ENCODE results near the gene CHD9.

CHD9 gene

DNA sequence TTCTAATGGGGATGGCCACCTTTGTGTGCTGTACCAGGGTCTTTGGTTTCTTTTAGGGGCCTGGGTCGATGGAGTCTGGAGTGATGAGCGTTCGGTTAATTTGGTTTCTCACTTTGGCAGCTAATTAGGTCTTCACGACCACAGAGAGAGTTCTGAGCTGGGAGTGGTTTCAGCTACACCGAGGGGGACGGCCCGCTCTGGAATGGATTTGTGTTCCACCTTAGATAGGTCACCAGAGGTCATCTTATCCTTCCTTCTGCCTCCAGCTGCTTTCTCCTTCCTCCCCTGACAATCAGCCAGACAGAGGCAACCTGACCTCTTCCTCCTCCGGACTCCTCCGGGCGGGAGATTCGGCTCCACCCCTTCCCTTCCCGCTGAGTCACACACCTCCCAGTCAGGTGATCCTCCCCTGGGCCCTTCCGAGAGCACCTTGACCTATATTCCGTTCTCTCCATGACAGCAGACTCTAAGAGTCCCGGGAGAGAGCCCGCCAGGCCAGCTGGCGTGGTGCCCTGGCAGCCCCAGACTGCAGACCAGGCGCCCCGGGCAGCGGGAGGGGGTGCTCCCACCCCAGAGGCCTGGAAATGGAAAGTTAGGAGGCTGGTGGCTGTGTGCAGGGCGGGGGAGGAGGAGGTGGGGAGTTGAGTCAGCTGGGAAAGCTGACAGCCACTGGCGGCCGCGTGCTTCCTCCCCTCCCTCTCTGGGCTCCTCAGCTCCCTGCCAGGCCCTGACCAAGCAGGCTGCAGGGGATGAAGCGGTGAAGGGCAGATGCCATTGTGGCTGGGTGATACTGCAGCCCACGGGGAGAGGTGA, 44.7 kb downstream of the CHD9 start:
- H3K4me3 ChIP-seq (ENCODE audit: low read depth, low read length): peak overlapping the region; percentile 37
- DNase-seq: peak; percentile 91
- no peak for TF ChIP-seq CTCF (IDR thresholded peaks at IDR 0.05; ENCODE audit: low read depth, low read length)
- H3K36me3 ChIP-seq: no peaks in the 10 kb centered on the region
- peak overlapping the region; percentile 86 for H3K27ac ChIP-seq
- no peaks in the 10 kb centered on the region for H3K9me3 ChIP-seq (ENCODE audit: severe bottlenecking)
- no peaks in the 10 kb centered on the region for H3K27me3 ChIP-seq (ENCODE audit: insufficient read depth, low read depth, severe bottlenecking)

- Histone ChIP-seq H3K36me3 (no peaks in the 10 kb centered on the region), H3K4me3 (ENCODE audit: low read depth, low read length) (peak overlapping the region; percentile 37), H3K9me3 (ENCODE audit: severe bottlenecking) (no peaks in the 10 kb centered on the region), H3K27me3 (ENCODE audit: insufficient read depth, low read depth, severe bottlenecking) (no peaks in the 10 kb centered on the region), H3K27ac (peak overlapping the region; percentile 86)
- TF ChIP-seq CTCF (IDR thresholded peaks at IDR 0.05; ENCODE audit: low read depth, low read length): no peak
- no peak for DNase-seq
These were observed 45.4 kb downstream of the CHD9 start for GRCh38 chr16:53100131-53100748.

DNA sequence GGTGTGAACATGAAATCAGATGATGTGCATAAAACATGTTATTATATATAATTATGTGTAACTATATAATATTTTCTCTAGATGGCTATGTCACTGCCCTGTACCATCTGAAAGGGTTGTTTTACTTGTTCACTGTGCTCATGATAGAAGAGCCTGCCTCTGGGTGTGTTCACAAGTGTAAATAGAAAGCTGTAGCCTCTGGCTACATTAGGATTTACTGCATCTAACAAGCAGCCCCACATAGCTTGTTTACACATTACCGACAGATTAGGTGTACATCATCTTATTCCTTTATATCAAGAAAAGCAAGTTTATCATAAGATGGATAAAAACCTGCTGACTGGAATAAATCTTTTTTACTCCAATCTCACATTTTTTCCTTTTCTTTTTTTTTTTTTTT, 46.1 kb downstream of the CHD9 start:
- H3K4me3 ChIP-seq (ENCODE audit: low read depth, low read length): no peak overlapping the region
- no peaks in the 10 kb centered on the region for H3K36me3 ChIP-seq
- no peaks in the 10 kb centered on the region for H3K27me3 ChIP-seq (ENCODE audit: insufficient read depth, low read depth, severe bottlenecking)
- H3K27ac ChIP-seq: no peak overlapping the region
- no peak for TF ChIP-seq CTCF (IDR thresholded peaks at IDR 0.05; ENCODE audit: low read depth, low read length)
- no peak for DNase-seq
- no peaks in the 10 kb centered on the region for H3K9me3 ChIP-seq (ENCODE audit: severe bottlenecking)

GRCh38 chr16:53103811-53104210, 49.0 kb downstream of the CHD9 start:
- no peaks in the 10 kb centered on the region for H3K27me3 ChIP-seq (ENCODE audit: insufficient read depth, low read depth, severe bottlenecking)
- no peak for TF ChIP-seq CTCF (IDR thresholded peaks at IDR 0.05; ENCODE audit: low read depth, low read length)
- no peak overlapping the region for H3K27ac ChIP-seq

DNA sequence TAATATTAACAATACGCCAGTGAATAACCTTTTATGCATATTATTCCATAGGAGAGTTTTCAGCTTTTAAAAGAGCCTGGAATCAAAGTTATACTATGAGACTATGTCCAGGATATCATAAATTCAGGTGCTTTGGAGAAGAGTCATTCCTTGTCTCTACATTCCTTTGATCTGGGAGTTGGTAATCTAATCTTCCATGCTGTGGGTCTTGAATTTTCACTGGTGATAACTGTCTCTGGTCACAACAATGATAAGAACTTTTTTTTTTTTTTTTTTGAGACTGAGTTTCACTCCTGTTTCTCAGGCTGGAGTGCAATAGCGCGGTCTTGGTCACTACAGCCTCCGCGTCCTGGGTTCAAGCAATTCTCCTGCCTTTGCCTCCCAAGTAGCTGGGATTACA, 50.8 kb downstream of the CHD9 start:
- no peak for TF ChIP-seq CTCF (IDR thresholded peaks at IDR 0.05; ENCODE audit: low read depth, low read length)
- H3K36me3 ChIP-seq: no peaks in the 10 kb centered on the region
- no peaks in the 10 kb centered on the region for H3K27me3 ChIP-seq (ENCODE audit: insufficient read depth, low read depth, severe bottlenecking)
- H3K27ac ChIP-seq: no peak overlapping the region
- no peak overlapping the region for H3K4me3 ChIP-seq (ENCODE audit: low read depth, low read length)
- no peak for DNase-seq
- no peaks in the 10 kb centered on the region for H3K9me3 ChIP-seq (ENCODE audit: severe bottlenecking)

More at GRCh38 chr16:53103811-53104210, 49.0 kb downstream of the CHD9 start:
- Histone ChIP-seq H3K9me3 (ENCODE audit: severe bottlenecking) (no peaks in the 10 kb centered on the region), H3K36me3 (no peaks in the 10 kb centered on the region), H3K4me3 (ENCODE audit: low read depth, low read length) (no peak overlapping the region)
- DNase-seq: no peak

Data from WERI-Rb-1 (cell line).